Heart right ventricle (tissue), 16 donors: ENCODE results near the gene GNS. TPM values are rescaled to one million over a fixed set of nuclear protein-coding genes. Genes with fewer than 3 reads are reported as not detected.
A peak's percentile ranks its signal among the peaks of the same experiment; 100 is the strongest.

ENCODE experiments used
- ATAC-seq, 8 donors: fragments of 200-7000 bp; cut with Tn5 transposase; one replicate each; pipeline ENCODE4 v1.9.1; 2020; ENCODE audit warnings: mild to moderate bottlenecking in 8 of 8, moderate library complexity in 8 of 8, moderate number of reproducible peaks in 1 of 8
- DNase-seq, 2 donors: peaks; one replicate each; pipeline ENCODE4 v3.0.0-alpha.2; 2020
- H3K27ac ChIP-seq, 10 donors: fragments of 200-600 bp; sonication (generic) in 2 of 10; one replicate each; pipeline versions ENCODE4 v1.5.0 to v1.8.0; 2020 to 2022; ENCODE audit warnings: mild to moderate bottlenecking in 3 of 10
- H3K27me3 ChIP-seq, 7 donors: fragments of 200-600 bp; one replicate each; pipeline ENCODE4 v1.8.0; 2021 to 2022; ENCODE audit warnings: mild to moderate bottlenecking in 2 of 7
- H3K36me3 ChIP-seq, 9 donors: fragments of 200-600 bp; sonication (generic) in 1 of 9; one replicate each; pipeline versions ENCODE4 v1.5.0 to v1.8.0; 2020 to 2022; ENCODE audit warnings: mild to moderate bottlenecking in 2 of 9
- H3K4me1 ChIP-seq, 9 donors: fragments of 200-600 bp; sonication (generic) in 1 of 9; one replicate each; pipeline versions ENCODE4 v1.5.0 to v1.8.0; 2020 to 2022; ENCODE audit warnings: mild to moderate bottlenecking in 4 of 9
- H3K4me3 ChIP-seq, 10 donors: fragments of 200-600 bp; sonication (generic) in 2 of 10; one replicate each; pipeline versions ENCODE4 v1.5.0 to v1.8.0; 2020 to 2022; ENCODE audit warnings: mild to moderate bottlenecking in 7 of 10, moderate library complexity in 2 of 10
- H3K9me3 ChIP-seq, 11 donors: fragments of 200-600 bp in 10 of 11; sonication (generic) in 2 of 11; one replicate each; pipeline versions ENCODE4 v1.5.0 to v1.8.0; 2013 to 2022; ENCODE audit warnings: mild to moderate bottlenecking in 2 of 11, control low read depth in 1 of 11, moderate library complexity in 1 of 11
- CTCF ChIP-seq, 9 donors: fragments of 200-600 bp; sonication (generic) in 2 of 9; IDR thresholded peaks; one replicate each; pipeline versions ENCODE4 v1.5.0 to v1.8.0; 2021 to 2022; ENCODE audit warnings: antibody characterized with exemption in 9 of 9, mild to moderate bottlenecking in 5 of 9, moderate library complexity in 1 of 9
- WGBS, 2 donors: extraction: QIAGEN DNeasy Blood & Tissue Kit; methylation state at CpG; one replicate each; pipeline ENCODE4 v1.1.7; 2013; ENCODE audit warnings: inconsistent platforms in 1 of 2; 5-methylcytosine and 5-hydroxymethylcytosine counted together
- intact Hi-C, 10 donors: fragments of 100-400 bp; cut with DNase I; formaldehyde crosslinking; loops; one replicate each; pipeline versions ENCODE4 v1.11.1 to v1.14.2; 2022
- polyA plus RNA-seq, 2 donors: library from polyadenylated mRNA; stranded (reverse); fragments of 200-250 nt; gene quantifications; one replicate each; pipeline ENCODE4 v1.2.3, GENCODE V29; 2013
- total RNA-seq, 10 donors: library from RNA; stranded (reverse); fragmentation: NEBNext Ultra II Directional in 3 of 10; extraction: Animal tissue kit (Norgen Biotek cat#: 25700) in 3 of 10; gene quantifications; one replicate each; pipeline versions ENCODE4 v1.2.1 to v1.2.4, GENCODE V29; 2021 to 2023
- donor health status: Arrhythmogenic right ventricular cardiomyopathy.
- donor health status: ischemic (EF 13 %, LVEDD 7.1; RV severe dilation, severe dysfunction).
- donor health status: healthy with polysubstance abuse.
- donor health status: DM: no; HTN: yes; CAD: no.
- donor health status: DM: no; HTN: no; CAD: no.
- donor health status: ischemic (EF 25% LVEDD 6.9; RV normal size, moderate dysfunction).
- donor health status: ischemic (EF 25% LVEDD 5.7; RV mildly dilated, moderate dysfunction).
- donor health status: healthy.
- donor health status: DM: yes; HTN: yes; CAD: no.
- donor health status: Ischemic cardiomyopathy.
- donor health status: ischemic (EF 35%, LVEDD 5.7; RV mildly dilated, moderate dysfunction).
- donor health status: nonischemic (EF 11% LVEDD 7.7; RV severe dilation, severe dysfunction).
- donor health status: DM: yes; HTN: yes; CAD: no.
- donor health status: PGD.
- donor health status: ischemic (EF 29% LVEDD 5.4; RV normal size, mild dysfunction).
- donor health status: nonischemic (EF 23%, LVEDD 6.1; RV moderate dilation, normal function).

Gene GNS
- total and polyA plus RNA-seq, 12 donors: 20.4 to 204 (median 101) TPM

DNA sequence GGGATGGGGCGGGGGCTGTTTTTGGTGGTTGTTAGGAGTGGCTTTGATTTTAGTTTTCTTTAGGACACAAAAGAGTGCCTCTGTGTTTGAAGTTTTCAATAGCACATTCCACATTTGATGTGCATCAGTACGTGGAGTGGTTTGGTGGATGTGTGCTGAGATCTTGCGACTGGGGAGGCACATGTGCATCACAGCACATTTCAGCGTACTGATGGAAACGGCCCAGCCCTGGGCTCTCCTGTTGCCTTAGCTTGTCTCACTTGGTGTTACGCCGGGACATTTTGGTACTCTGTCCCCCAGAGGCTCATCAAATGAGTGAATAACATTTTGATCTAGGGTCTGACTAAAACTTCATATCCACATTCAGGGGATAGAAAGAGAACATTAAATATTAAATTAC lies 70.5 kb downstream of the GNS start:
- Histone ChIP-seq H3K27me3 (no peaks in the 10 kb centered on the region), H3K27ac (peak overlapping the region in 4 of 10 donors; percentile 28 to 65 (median 41)), H3K9me3 (no peaks in the 10 kb centered on the region), H3K4me1 (peaks cover 0 to 45% (median 26%) of the 10 kb centered on the region in 9 donors), H3K36me3 (peaks cover 0 to 61% (median 21%) of the 10 kb centered on the region in 9 donors), H3K4me3 (no peak overlapping the region)
- 58 to 64% methylated on average over 7 of the region's 7 CpGs for WGBS, 2 donors
- intact Hi-C loops: no loop called here
- ATAC-seq: peak in 2 of 8 donors; percentile 18 to 34
- DNase-seq: no peak
- TF ChIP-seq CTCF (IDR thresholded peaks at IDR 0.05): no peak

DNA sequence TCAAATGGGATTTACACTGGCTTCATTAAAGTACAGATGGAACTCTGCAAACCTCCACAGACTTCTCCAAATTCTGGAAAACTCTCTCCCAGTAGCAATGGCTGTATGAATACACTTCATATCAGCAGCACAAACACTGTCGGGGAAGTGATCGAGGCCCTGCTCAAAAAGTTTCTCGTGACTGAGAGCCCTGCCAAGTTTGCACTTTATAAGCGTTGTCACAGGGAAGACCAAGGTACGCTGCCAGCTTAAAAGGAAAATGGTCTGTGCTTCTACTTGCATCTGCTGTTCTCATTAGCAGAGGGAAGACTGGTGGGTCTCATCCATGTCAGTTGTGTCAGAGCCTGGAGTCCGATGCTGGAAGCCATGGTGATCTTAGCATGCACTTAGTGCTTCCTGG lies 71.0 kb downstream of the GNS start:
- H3K27ac ChIP-seq: peak overlapping the region in 8 of 10 donors; percentile 18 to 67 (median 35)
- TF ChIP-seq CTCF (IDR thresholded peaks at IDR 0.05): no peak
- DNase-seq: no peak
- peaks cover 0 to 56% (median 21%) of the 10 kb centered on the region in 9 donors for H3K36me3 ChIP-seq
- peaks cover 4 to 50% (median 31%) of the 10 kb centered on the region in 9 donors for H3K4me1 ChIP-seq
- intact Hi-C loops: no loop called here
- no peaks in the 10 kb centered on the region for H3K27me3 ChIP-seq
- WGBS, 2 donors: 26 to 27% methylated on average over 6 of the region's 6 CpGs
- H3K9me3 ChIP-seq: no peaks in the 10 kb centered on the region
- ATAC-seq: peak in 5 of 8 donors; percentile 16 to 25 (median 25)
- no peak overlapping the region for H3K4me3 ChIP-seq

DNA sequence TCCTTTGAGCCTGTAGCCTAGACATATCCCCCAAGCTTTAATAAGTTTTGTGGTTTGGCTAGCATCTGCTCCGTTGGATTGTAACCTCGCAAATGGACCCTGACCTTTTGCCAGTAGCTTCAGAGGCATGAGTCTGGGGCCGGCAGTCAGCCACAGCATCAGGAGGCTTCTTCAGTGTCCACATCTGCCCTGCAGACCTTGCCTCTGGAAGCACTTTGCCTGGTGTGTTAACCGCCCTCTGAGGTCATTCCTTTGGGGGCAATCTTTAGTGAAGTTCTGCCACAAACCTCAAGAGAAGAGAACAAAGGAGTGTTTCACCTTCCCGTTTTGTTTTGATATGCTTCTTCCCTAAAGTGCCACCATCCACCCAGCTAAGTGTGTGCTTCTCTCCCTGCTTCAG lies 71.4 kb downstream of the GNS start:
- no peak overlapping the region for H3K4me3 ChIP-seq
- peaks cover 7 to 54% (median 35%) of the 10 kb centered on the region in 9 donors for H3K4me1 ChIP-seq
- peak overlapping the region in 8 of 10 donors; percentile 18 to 67 (median 35) for H3K27ac ChIP-seq
- peaks cover 0 to 52% (median 21%) of the 10 kb centered on the region in 9 donors for H3K36me3 ChIP-seq
- intact Hi-C loops: no loop called here
- peak in 5 of 8 donors; percentile 11 to 29 (median 18) for ATAC-seq
- no peak for DNase-seq
- H3K9me3 ChIP-seq: no peaks in the 10 kb centered on the region
- H3K27me3 ChIP-seq: no peaks in the 10 kb centered on the region
- TF ChIP-seq CTCF (IDR thresholded peaks at IDR 0.05): no peak
- 35 to 38% methylated on average over 5 of the region's 5 CpGs for WGBS, 2 donors

- DNase-seq (no peak), ATAC-seq (peak in 1 of 8 donors; percentile 16)
- intact Hi-C loops: no loop called here
- Histone ChIP-seq H3K36me3 (peaks cover 0 to 46% (median 21%) of the 10 kb centered on the region in 9 donors), H3K4me1 (peaks cover 9 to 68% (median 50%) of the 10 kb centered on the region in 9 donors), H3K27ac (peak overlapping the region in 3 of 10 donors; percentile 3 to 89 (median 5)), H3K9me3 (no peaks in the 10 kb centered on the region), H3K27me3 (no peaks in the 10 kb centered on the region), H3K4me3 (no peak overlapping the region)
- WGBS, 2 donors: 90 to 91% methylated on average over 15 of the region's 15 CpGs
- TF ChIP-seq CTCF (IDR thresholded peaks at IDR 0.05): no peak
Observed at GRCh38 chr12:64685605-64686004, 73.6 kb downstream of the GNS start.
